CD4-positive, alpha-beta T cell (primary cell): Measurements from ENCODE around the gene CYP3A4. TPM values are rescaled to one million over a fixed set of nuclear protein-coding genes. Genes with fewer than 3 reads are reported as not detected.

ENCODE experiments used
- ATAC-seq: fragments of 200-7000 bp; cut with Tn5 transposase; one replicate; pipeline ENCODE4 v1.10.0; 2022; ENCODE audit warnings: mild to moderate bottlenecking; ENCODE audit not compliant: poor library complexity
- CTCF ChIA-PET: fragments of 350-600 bp; sonication (Branson Sonifier 250); formaldehyde crosslinking; loops from one replicate; lab custom pipeline; 2021; ENCODE audit warnings: antibody characterized with exemption, inconsistent platforms; lab: Charles Lee
- POLR2A ChIA-PET: fragments of 350-600 bp; sonication (Branson Sonifier 250); formaldehyde crosslinking; loops from one replicate; lab custom pipeline; 2021; ENCODE audit warnings: antibody characterized with exemption, inconsistent platforms; lab: Charles Lee
- DNase-seq, 14 experiments: peaks; one replicate each; pipeline ENCODE4 v3.0.0-alpha.2; 2013 to 2020; ENCODE audit warnings: mixed read lengths in 2 of 14
- H3K27ac ChIP-seq, 2 donors: one replicate each; pipeline versions ENCODE4 v1.5.1 to v1.7.0; 2013; ENCODE audit warnings: low read length in 2 of 2, low read depth in 1 of 2, mild to moderate bottlenecking in 1 of 2
- H3K27me3 ChIP-seq, 2 experiments: 1 replicate in 1 of 2; 2 replicates in 1 of 2; pipeline versions ENCODE4 v1.6.1 to v1.7.0; 2013; ENCODE audit warnings: low read length in 2 of 2, control low read depth in 1 of 2, mild to moderate bottlenecking in 1 of 2, moderate library complexity in 1 of 2; ENCODE audit not compliant: insufficient read depth in 2 of 2, control insufficient read depth in 1 of 2
- H3K36me3 ChIP-seq: one replicate; pipeline ENCODE4 v1.6.1; 2013; ENCODE audit warnings: low read length, control low read depth; ENCODE audit not compliant: insufficient read depth
- H3K4me1 ChIP-seq: one replicate; pipeline ENCODE4 v1.6.1; 2013; ENCODE audit warnings: low read length, control low read depth; ENCODE audit not compliant: insufficient read depth
- H3K4me3 ChIP-seq: one replicate; pipeline ENCODE4 v1.5.1; 2013; ENCODE audit warnings: mild to moderate bottlenecking, low read length, moderate library complexity
- H3K9me3 ChIP-seq, 2 experiments: 1 replicate in 1 of 2; 2 replicates in 1 of 2; pipeline versions ENCODE4 v1.6.1 to v1.7.0; 2013; ENCODE audit warnings: low read length in 2 of 2, mild to moderate bottlenecking in 2 of 2, control low read depth in 1 of 2, moderate library complexity in 1 of 2; ENCODE audit not compliant: control insufficient read depth in 1 of 2, insufficient read depth in 1 of 2
- H3K27ac Mint-ChIP-seq: one replicate; pipeline ENCODE4 v1.8.0; 2020; ENCODE audit warnings: mixed read lengths
- H3K27me3 Mint-ChIP-seq: one replicate; pipeline ENCODE4 v1.8.0; 2021; ENCODE audit warnings: mixed read lengths
- H3K36me3 Mint-ChIP-seq: one replicate; pipeline ENCODE4 v1.8.0; 2021; ENCODE audit warnings: low read depth, mixed read lengths
- H3K4me1 Mint-ChIP-seq: one replicate; pipeline ENCODE4 v1.8.0; 2021; ENCODE audit warnings: low read depth, mixed read lengths
- H3K4me3 Mint-ChIP-seq: one replicate; pipeline ENCODE4 v1.8.0; 2020; ENCODE audit warnings: mild to moderate bottlenecking, mixed read lengths
- H3K9me3 Mint-ChIP-seq: one replicate; pipeline ENCODE4 v1.8.0; 2020; ENCODE audit warnings: mixed read lengths
- intact Hi-C, 2 experiments: fragments of 100-400 bp; cut with DNase I in 1 of 2; cut with micrococcal nuclease in 1 of 2; formaldehyde crosslinking; loops; one replicate each; pipeline versions ENCODE4 v1.15.1 to v1.9.0; 2023 to 2025; cut with DNase I, micrococcal nuclease
- total RNA-seq, 174 experiments: library from RNA in 2 of 174; stranded (reverse) in 2 of 174; gene quantifications; one replicate each; pipeline ENCODE4 v1.2.3 and lab custom pipeline; 2021 to 2026
- TF ChIP-seq, protein P1 (sequence below): fragments of 200-600 bp; IDR thresholded peaks from one replicate; pipeline ENCODE4 v1.8.0; 2022; ENCODE audit warnings: antibody characterized with exemption, mild to moderate bottlenecking

Gene CYP3A4
- total RNA-seq, 2 experiments from 2014 or later: not detected

- Mint-ChIP-seq H3K9me3 (no peaks in the 10 kb centered on the region), H3K27me3 (peaks cover 10% of the 10 kb centered on the region), H3K4me1 (no peaks in the 10 kb centered on the region), H3K4me3 (no peak overlapping the region), H3K27ac (no peak overlapping the region), H3K36me3 (no peaks in the 10 kb centered on the region)
- no peaks in the 10 kb centered on the region for H3K36me3 ChIP-seq
- ChIA-PET POLR2A (no interaction called here), CTCF (no interaction called here)
- H3K27ac ChIP-seq: no peak overlapping the region
- no peaks in the 10 kb centered on the region for H3K27me3 ChIP-seq
- TF ChIP-seq, protein P1, sequence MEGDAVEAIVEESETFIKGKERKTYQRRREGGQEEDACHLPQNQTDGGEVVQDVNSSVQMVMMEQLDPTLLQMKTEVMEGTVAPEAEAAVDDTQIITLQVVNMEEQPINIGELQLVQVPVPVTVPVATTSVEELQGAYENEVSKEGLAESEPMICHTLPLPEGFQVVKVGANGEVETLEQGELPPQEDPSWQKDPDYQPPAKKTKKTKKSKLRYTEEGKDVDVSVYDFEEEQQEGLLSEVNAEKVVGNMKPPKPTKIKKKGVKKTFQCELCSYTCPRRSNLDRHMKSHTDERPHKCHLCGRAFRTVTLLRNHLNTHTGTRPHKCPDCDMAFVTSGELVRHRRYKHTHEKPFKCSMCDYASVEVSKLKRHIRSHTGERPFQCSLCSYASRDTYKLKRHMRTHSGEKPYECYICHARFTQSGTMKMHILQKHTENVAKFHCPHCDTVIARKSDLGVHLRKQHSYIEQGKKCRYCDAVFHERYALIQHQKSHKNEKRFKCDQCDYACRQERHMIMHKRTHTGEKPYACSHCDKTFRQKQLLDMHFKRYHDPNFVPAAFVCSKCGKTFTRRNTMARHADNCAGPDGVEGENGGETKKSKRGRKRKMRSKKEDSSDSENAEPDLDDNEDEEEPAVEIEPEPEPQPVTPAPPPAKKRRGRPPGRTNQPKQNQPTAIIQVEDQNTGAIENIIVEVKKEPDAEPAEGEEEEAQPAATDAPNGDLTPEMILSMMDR: no peak
- no peak for DNase-seq
- no peaks in the 10 kb centered on the region for H3K4me1 ChIP-seq
- intact Hi-C loops: loop anchor here in 1 of 2 experiments (10.0 kb wide), 1 partner anchor 465 kb away; no protein-coding TSS in a partner anchor
- ATAC-seq: no peak
- H3K9me3 ChIP-seq: no peaks in the 10 kb centered on the region
- H3K4me3 ChIP-seq: no peak overlapping the region
Measured at GRCh38 chr7:99829524-99830160, 45.7 kb upstream of the CYP3A4 start.

DNA sequence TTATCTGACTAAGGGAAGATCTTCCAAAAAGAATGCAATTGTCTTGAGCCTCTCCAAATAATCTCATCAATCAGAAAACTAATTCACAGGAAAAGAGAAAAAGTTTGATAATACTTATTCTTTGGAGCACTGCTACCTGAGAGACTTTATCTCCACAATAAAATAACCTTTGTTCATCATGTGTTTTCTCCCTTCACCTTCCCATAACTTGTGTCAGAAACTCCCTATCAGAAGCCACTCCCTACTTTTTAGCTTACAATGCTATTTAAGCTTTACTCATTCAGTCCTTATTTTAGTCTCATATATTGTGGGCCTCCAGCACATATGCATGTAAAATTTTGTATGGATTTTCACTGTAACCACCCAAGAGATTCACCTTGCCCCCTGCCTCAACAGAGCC, 44.8 kb upstream of the CYP3A4 start:
- CTCF ChIA-PET: no interaction called here
- intact Hi-C loops: no loop called here
- no peaks in the 10 kb centered on the region for H3K36me3 Mint-ChIP-seq

DNA sequence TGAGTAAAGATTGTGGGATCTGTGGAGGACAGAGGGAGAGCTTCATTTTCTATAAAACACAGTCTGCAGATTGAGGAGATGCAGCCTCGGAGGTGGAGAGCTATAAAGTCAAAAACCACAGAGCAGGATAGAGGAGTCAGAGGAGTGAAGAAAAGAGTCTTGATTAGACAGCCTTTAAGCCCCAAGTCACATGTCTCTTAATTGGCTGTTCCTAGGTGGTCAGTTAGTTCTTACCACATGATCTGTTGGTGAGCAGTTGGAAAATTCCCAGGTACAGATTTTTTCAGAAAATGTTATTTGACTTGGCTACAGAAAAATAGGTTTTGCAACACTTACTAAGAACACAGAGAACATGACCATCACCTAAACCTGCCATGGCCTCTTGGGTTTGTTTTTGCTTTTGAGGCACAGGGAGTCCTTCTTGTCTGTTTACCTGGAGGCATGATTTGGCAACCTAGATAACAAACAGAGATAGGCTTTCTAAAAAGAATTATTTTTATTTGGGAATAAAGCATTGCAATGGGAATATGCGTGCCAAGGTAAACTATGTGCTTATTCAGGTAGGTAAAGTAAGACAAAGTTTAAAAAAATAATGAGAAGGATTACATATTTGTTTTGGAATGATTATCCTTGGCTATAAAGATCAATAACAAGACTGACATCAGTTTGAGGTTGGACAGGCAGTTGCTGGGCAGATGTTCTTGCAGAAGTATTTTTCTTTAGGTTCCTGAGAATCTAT, 43.2 kb upstream of the CYP3A4 start:
- H3K9me3 Mint-ChIP-seq: no peaks in the 10 kb centered on the region
- POLR2A ChIA-PET: interaction anchor here (1.5 kb wide), 1 partner anchor 14 kb away, joined by 3 read pairs; no protein-coding TSS in a partner anchor
- H3K36me3 Mint-ChIP-seq: no peaks in the 10 kb centered on the region
- CTCF ChIA-PET: no interaction called here
- H3K4me3 ChIP-seq: no peak overlapping the region
- intact Hi-C loops: no loop called here
- no peak for DNase-seq
- H3K27ac Mint-ChIP-seq: no peak overlapping the region
- ATAC-seq: no peak
- no peak overlapping the region for H3K27ac ChIP-seq
- H3K27me3 Mint-ChIP-seq: peaks cover 5% of the 10 kb centered on the region
- no peaks in the 10 kb centered on the region for H3K4me1 Mint-ChIP-seq
- no peaks in the 10 kb centered on the region for H3K27me3 ChIP-seq
- TF ChIP-seq, protein P1: no peak
- H3K4me3 Mint-ChIP-seq: no peak overlapping the region
- H3K9me3 ChIP-seq: no peaks in the 10 kb centered on the region
- H3K4me1 ChIP-seq: no peaks in the 10 kb centered on the region
- no peaks in the 10 kb centered on the region for H3K36me3 ChIP-seq

More for the DNA sequence above, 44.8 kb upstream of the CYP3A4 start:
- H3K4me1 ChIP-seq: no peaks in the 10 kb centered on the region
- no peaks in the 10 kb centered on the region for H3K4me1 Mint-ChIP-seq
- no peak overlapping the region for H3K27ac ChIP-seq
- TF ChIP-seq, protein P1: no peak
- H3K27ac Mint-ChIP-seq: no peak overlapping the region
- POLR2A ChIA-PET: no interaction called here
- peaks cover 10% of the 10 kb centered on the region for H3K27me3 Mint-ChIP-seq
- H3K4me3 ChIP-seq: no peak overlapping the region
- H3K9me3 Mint-ChIP-seq: no peaks in the 10 kb centered on the region
- H3K36me3 ChIP-seq: no peaks in the 10 kb centered on the region
- DNase-seq (no peak), ATAC-seq (no peak)
- no peaks in the 10 kb centered on the region for H3K27me3 ChIP-seq
- no peak overlapping the region for H3K4me3 Mint-ChIP-seq
- no peaks in the 10 kb centered on the region for H3K9me3 ChIP-seq
